Natural killer cell (primary cell): ENCODE measurements around the gene ZNF746. TPM values are rescaled to one million over a fixed set of nuclear protein-coding genes. Genes with fewer than 3 reads are reported as not detected.

Experiments used
- ATAC-seq, 3 donors: fragments of 150-1000 bp in 2 of 3; fragments of 200-7000 bp in 1 of 3; cut with Tn5 transposase; 1 replicate in 1 of 3; 2 replicates in 2 of 3; pipeline ENCODE4 v1.10.0; 2021; ENCODE audit warnings: mild to moderate bottlenecking in 2 of 3, moderate library complexity in 2 of 3
- DNase-seq, 2 donors: peaks; one replicate each; pipeline versions ENCODE4 v3.0.0 to v3.0.0-alpha.2; 2013 to 2021; ENCODE audit warnings: mixed read lengths in 1 of 2
- H3K27ac ChIP-seq: one replicate; pipeline ENCODE4 v1.5.1; 2013; ENCODE audit warnings: mild to moderate bottlenecking, low read length
- H3K27me3 ChIP-seq: one replicate; pipeline ENCODE4 v1.6.1; 2013; ENCODE audit warnings: low read length; ENCODE audit not compliant: control insufficient read depth, insufficient read depth
- H3K36me3 ChIP-seq: one replicate; pipeline ENCODE4 v1.6.1; 2013; ENCODE audit warnings: low read length; ENCODE audit not compliant: control insufficient read depth, insufficient read depth
- H3K4me1 ChIP-seq: one replicate; pipeline ENCODE4 v1.6.1; 2013; ENCODE audit warnings: low read length; ENCODE audit not compliant: control insufficient read depth, insufficient read depth
- H3K4me3 ChIP-seq: one replicate; pipeline ENCODE4 v1.5.1; 2013; ENCODE audit warnings: low read length
- H3K9me3 ChIP-seq: one replicate; pipeline ENCODE4 v1.6.1; 2013; ENCODE audit warnings: low read length; ENCODE audit not compliant: control insufficient read depth, insufficient read depth
- H3K27ac Mint-ChIP-seq, 2 donors: one replicate each; pipeline ENCODE4 v1.8.0; 2022; ENCODE audit warnings: mild to moderate bottlenecking in 2 of 2, mixed read lengths in 2 of 2, moderate library complexity in 1 of 2
- H3K27me3 Mint-ChIP-seq, 2 donors: one replicate each; pipeline ENCODE4 v1.8.0; 2022; ENCODE audit warnings: low read depth in 2 of 2, mixed read lengths in 2 of 2
- H3K36me3 Mint-ChIP-seq: one replicate; pipeline ENCODE4 v1.8.0; 2022; ENCODE audit warnings: mixed read lengths
- H3K4me1 Mint-ChIP-seq, 2 donors: one replicate each; pipeline ENCODE4 v1.8.0; 2022; ENCODE audit warnings: mixed read lengths in 2 of 2
- H3K4me3 Mint-ChIP-seq: one replicate; pipeline ENCODE4 v1.8.0; 2022; ENCODE audit warnings: mild to moderate bottlenecking, moderate library complexity, mixed read lengths
- H3K9me3 Mint-ChIP-seq, 2 donors: one replicate each; pipeline ENCODE4 v1.8.0; 2022; ENCODE audit warnings: mixed read lengths in 2 of 2
- WGBS: methylation state at CpG from one replicate; pipeline ENCODE4 v1.1.7; 2013; ENCODE audit warnings: missing lambda C conversion rate; ENCODE audit not compliant: insufficient coverage; 5-methylcytosine and 5-hydroxymethylcytosine counted together
- intact Hi-C: fragments of 100-400 bp; cut with micrococcal nuclease; formaldehyde crosslinking; loops from one replicate; pipeline ENCODE4 v1.14.2; 2022
- total RNA-seq, 4 donors: library from RNA; stranded (reverse); fragments of 120-200 nt in 1 of 4; gene quantifications; one replicate each; pipeline versions ENCODE4 v1.2.3 to v1.2.4, GENCODE V29; 2013 to 2022
- TF ChIP-seq, protein P1 (sequence below): fragments of 200-600 bp; IDR thresholded peaks from one replicate; pipeline ENCODE4 v1.8.0; 2022; ENCODE audit warnings: antibody characterized with exemption

ZNF746 gene
- total RNA-seq, 3 donors from 2014 or later (not counting 1 experiment from before 2014, with no cell fraction given), result 41.4 to 48.6 (median 47.3) TPM

DNA sequence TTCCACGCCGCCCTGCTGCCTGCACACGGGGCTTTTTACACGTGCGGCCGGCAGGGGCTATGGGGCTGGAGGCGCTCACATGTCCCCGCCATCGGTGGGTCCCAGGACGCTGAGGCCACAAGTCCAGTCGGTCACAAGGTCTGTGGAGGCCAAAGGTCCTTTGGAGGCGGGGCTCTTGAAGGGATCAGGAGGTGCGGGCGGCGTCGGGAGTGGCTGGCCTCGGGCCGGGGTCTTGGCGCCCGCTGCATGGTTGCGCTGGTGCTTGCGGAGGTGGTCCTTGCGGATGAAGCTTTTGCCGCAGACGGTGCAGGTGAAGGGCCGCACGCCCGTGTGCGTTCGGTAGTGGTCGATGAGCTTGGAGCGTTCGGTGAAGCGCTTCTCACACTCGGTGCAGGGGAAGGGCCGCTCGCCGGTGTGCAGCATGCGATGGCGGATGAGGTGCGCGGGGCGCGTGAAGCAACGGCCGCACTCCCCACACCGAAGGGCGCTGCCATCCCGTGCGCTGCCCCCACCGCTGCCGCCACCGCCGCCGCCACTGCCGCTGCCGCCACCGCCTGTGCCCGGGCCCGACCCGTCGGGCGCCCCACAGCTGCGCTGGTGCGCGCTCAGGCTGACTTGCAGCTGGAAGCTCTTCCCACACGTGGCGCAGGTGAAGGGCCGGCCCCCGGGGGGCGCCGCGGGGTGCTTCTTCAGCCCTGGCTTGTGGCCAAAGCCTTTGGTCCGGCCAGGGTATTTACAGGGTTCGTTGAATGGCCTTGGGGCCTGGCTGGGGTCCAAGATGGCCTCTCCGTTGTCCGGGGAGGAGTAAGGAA, 23.1 kb downstream of the ZNF746 start:
- TF ChIP-seq, protein P1, sequence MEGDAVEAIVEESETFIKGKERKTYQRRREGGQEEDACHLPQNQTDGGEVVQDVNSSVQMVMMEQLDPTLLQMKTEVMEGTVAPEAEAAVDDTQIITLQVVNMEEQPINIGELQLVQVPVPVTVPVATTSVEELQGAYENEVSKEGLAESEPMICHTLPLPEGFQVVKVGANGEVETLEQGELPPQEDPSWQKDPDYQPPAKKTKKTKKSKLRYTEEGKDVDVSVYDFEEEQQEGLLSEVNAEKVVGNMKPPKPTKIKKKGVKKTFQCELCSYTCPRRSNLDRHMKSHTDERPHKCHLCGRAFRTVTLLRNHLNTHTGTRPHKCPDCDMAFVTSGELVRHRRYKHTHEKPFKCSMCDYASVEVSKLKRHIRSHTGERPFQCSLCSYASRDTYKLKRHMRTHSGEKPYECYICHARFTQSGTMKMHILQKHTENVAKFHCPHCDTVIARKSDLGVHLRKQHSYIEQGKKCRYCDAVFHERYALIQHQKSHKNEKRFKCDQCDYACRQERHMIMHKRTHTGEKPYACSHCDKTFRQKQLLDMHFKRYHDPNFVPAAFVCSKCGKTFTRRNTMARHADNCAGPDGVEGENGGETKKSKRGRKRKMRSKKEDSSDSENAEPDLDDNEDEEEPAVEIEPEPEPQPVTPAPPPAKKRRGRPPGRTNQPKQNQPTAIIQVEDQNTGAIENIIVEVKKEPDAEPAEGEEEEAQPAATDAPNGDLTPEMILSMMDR, result no peak
- H3K4me3 Mint-ChIP-seq, result no peak overlapping the region
- H3K27ac ChIP-seq, result no peak overlapping the region
- H3K4me3 ChIP-seq, result no peak overlapping the region
- ATAC-seq (no peak), DNase-seq (no peak)
- intact Hi-C loops, result no loop called here
- no peaks in the 10 kb centered on the region for H3K27me3 Mint-ChIP-seq
- peaks cover 5 to 17% of the 10 kb centered on the region in 2 donors for H3K4me1 Mint-ChIP-seq
- WGBS, result 98% methylated on average over 77 of the region's 77 CpGs
- no peak overlapping the region for H3K27ac Mint-ChIP-seq
- peaks cover 0 to 7% of the 10 kb centered on the region in 2 donors for H3K9me3 Mint-ChIP-seq
- H3K9me3 ChIP-seq, result no peaks in the 10 kb centered on the region
- peaks cover 13% of the 10 kb centered on the region for H3K36me3 Mint-ChIP-seq
- H3K36me3 ChIP-seq, result peaks cover 40% of the 10 kb centered on the region
- H3K4me1 ChIP-seq, result peaks cover 14% of the 10 kb centered on the region
- no peaks in the 10 kb centered on the region for H3K27me3 ChIP-seq

DNA sequence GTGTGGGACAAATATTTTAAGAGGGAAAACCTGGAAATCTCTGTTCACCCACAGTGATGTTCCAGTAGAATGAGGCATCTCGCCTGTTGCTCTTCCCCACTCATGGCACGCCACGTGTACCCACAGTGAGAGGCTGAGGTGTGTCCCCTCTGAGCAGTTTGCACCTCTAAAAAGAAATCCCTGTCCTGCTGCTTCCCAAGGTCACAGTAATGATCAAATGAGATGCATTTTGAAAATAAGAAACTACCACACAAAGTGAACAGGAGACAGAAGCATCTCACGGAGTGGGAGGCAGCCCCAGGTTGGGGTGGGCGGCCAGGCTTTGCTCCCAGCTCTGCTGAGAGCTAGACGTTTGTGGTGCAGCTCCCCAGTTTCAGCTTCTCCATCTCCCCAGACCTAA, 24.4 kb downstream of the ZNF746 start:
- H3K27me3 Mint-ChIP-seq, result no peaks in the 10 kb centered on the region
- Histone ChIP-seq H3K36me3 (peaks cover 37% of the 10 kb centered on the region), H3K4me3 (no peak overlapping the region), H3K27me3 (no peaks in the 10 kb centered on the region), H3K4me1 (peaks cover 14% of the 10 kb centered on the region), H3K9me3 (no peaks in the 10 kb centered on the region), H3K27ac (no peak overlapping the region)
- H3K27ac Mint-ChIP-seq, result no peak overlapping the region
- peaks cover 5 to 17% of the 10 kb centered on the region in 2 donors for H3K4me1 Mint-ChIP-seq
- intact Hi-C loops, result no loop called here
- H3K9me3 Mint-ChIP-seq, result peaks cover 0 to under 1% of the 10 kb centered on the region in 2 donors
- TF ChIP-seq, protein P1, result no peak
- H3K36me3 Mint-ChIP-seq, result peaks cover 3% of the 10 kb centered on the region
- ATAC-seq (no peak), DNase-seq (no peak)
- WGBS, result 93% methylated on average over 6 of the region's 6 CpGs
- H3K4me3 Mint-ChIP-seq, result no peak overlapping the region

DNA sequence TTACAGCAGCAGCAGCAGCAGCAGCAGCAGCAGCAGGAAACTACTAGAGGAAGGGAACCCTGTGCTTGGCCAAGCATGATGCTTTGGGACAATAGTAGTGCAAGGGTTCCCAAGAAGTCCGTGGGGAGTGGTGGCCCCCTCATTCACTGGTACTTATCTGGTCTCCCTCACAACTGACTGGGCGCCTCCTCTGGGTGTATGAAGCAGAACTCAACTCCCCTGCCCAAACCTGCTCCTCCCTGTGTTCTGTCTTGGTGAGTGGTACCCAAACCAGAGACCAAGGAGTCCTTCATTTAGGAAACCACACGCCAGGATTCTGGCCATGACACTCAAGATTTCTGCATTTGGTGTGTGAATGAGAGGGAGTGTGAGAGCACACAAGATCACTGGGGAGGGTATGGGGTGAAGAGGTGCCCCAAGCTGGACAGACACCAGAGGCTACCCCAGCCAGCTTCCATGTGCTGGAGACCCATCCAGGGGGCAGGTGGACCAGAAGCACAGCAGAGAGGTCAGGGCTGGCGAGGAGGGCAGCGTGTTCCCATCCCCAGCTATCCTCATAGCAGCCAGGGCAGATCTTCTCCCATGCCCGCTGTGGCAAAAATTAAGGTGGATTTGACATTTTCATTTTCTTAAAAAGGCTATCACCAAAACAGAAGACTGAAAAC, 26.2 kb downstream of the ZNF746 start:
- Mint-ChIP-seq H3K4me1 (peaks cover 5 to 9% of the 10 kb centered on the region in 2 donors), H3K9me3 (no peaks in the 10 kb centered on the region), H3K27me3 (peaks cover 0 to 4% of the 10 kb centered on the region in 2 donors), H3K36me3 (no peaks in the 10 kb centered on the region), H3K4me3 (no peak overlapping the region), H3K27ac (peak overlapping the region in 1 of 2 donors; percentile 49)
- WGBS, result over 99% methylated on average over 5 of the region's 6 CpGs
- DNase-seq (no peak), ATAC-seq (no peak)
- TF ChIP-seq, protein P1, result no peak
- Histone ChIP-seq H3K36me3 (peaks cover 26% of the 10 kb centered on the region), H3K9me3 (no peaks in the 10 kb centered on the region), H3K27me3 (no peaks in the 10 kb centered on the region), H3K4me3 (no peak overlapping the region), H3K27ac (no peak overlapping the region), H3K4me1 (peaks cover 14% of the 10 kb centered on the region)
- intact Hi-C loops, result no loop called here
